Prostate gland (tissue), 2 donors: ENCODE data around the gene AMDHD2. TPM values are rescaled to one million over a fixed set of nuclear protein-coding genes. Genes with fewer than 3 reads are reported as not detected.

Experiments
- DNase-seq: peaks from one replicate; pipeline ENCODE4 v3.0.0-alpha.2; 2019; ENCODE audit warnings: low spot score
- H3K27ac ChIP-seq, 2 donors: fragments of 200-600 bp; sonication (generic); 2 replicates each; pipeline ENCODE4 v1.5.1; 2017 to 2019
- H3K27me3 ChIP-seq: fragments of 200-600 bp; sonication (generic); replicated peaks from 2 replicates; pipeline ENCODE4 v1.5.1; 2019; ENCODE audit not compliant: insufficient read depth
- H3K36me3 ChIP-seq, 2 donors: fragments of 200-600 bp; sonication (generic); 1 replicate in 1 of 2; 2 replicates in 1 of 2; pipeline versions ENCODE4 v1.5.1 to v1.8.1; 2017 to 2019
- H3K4me1 ChIP-seq: fragments of 200-600 bp; sonication (generic); replicated peaks from 2 replicates; pipeline ENCODE4 v1.5.1; 2019
- H3K4me3 ChIP-seq, 2 donors: fragments of 200-600 bp; sonication (generic); 2 replicates each; pipeline ENCODE4 v1.5.1; 2017 to 2019
- H3K9me3 ChIP-seq: fragments of 200-600 bp; sonication (generic); 2 replicates; pipeline ENCODE4 v1.5.1; 2017
- CTCF ChIP-seq, 4 experiments: fragments of 200-600 bp in 2 of 4; fragments of 450-650 bp in 2 of 4; sonication (generic) in 2 of 4; IDR thresholded peaks; 1 replicate in 3 of 4; 2 replicates in 1 of 4; pipeline ENCODE4 v1.5.1; 2016 to 2019; ENCODE audit warnings: antibody characterized with exemption in 4 of 4, mild to moderate bottlenecking in 2 of 4, moderate library complexity in 2 of 4
- POLR2A ChIP-seq: fragments of 450-650 bp; IDR thresholded peaks from one replicate; pipeline ENCODE4 v1.6.1; 2016; ENCODE audit warnings: antibody characterized with exemption, mild to moderate bottlenecking
- POLR2AphosphoS5 ChIP-seq: sonication (generic); formaldehyde crosslinking; IDR thresholded peaks from one replicate; pipeline ENCODE4 v1.6.1; 2017; ENCODE audit warnings: antibody characterized with exemption
- WGBS: methylation state at CpG from one replicate; pipeline ENCODE4 v1.1.5; 2018; 5-methylcytosine and 5-hydroxymethylcytosine counted together
- intact Hi-C: fragments of 100-400 bp; cut with DNase I; formaldehyde crosslinking; loops from one replicate; pipeline ENCODE4 v1.14.2; 2022
- total RNA-seq, 2 donors: library from RNA; depleted of rRNA; stranded (reverse); fragments of >200 nt; gene quantifications; one replicate each; pipeline ENCODE4 v1.1.0, GENCODE V29; 2016

The AMDHD2 gene
- total RNA-seq, 2 donors from 2014 or later = 41.4 to 78.1 TPM

- TF ChIP-seq POLR2A (no peak), POLR2AphosphoS5 (no peak), CTCF (IDR thresholded peaks at IDR 0.05) (no peak)
- DNase-seq = no peak
- H3K4me1 ChIP-seq = peaks cover 13% of the 10 kb centered on the region
- no peaks in the 10 kb centered on the region for H3K36me3 ChIP-seq
- H3K27ac ChIP-seq = peak overlapping the region in 1 of 2 donors; percentile 68
- WGBS = 42% methylated on average over 21 of the region's 21 CpGs
- H3K4me3 ChIP-seq = no peak overlapping the region
- no peaks in the 10 kb centered on the region for H3K27me3 ChIP-seq
- intact Hi-C loops = loop anchor here (5.0 kb wide), 1 partner anchor 70 kb away; the partner anchor contains the start of gene CCNF
- no peaks in the 10 kb centered on the region for H3K9me3 ChIP-seq
Measured at GRCh38 chr16:2497116-2497630, 23.0 kb upstream of the AMDHD2 start.

- H3K27ac ChIP-seq = peak overlapping the region; percentile 60 to 68
- H3K9me3 ChIP-seq = no peaks in the 10 kb centered on the region
- DNase-seq = no peak
- TF ChIP-seq CTCF (IDR thresholded peaks at IDR 0.05) (no peak), POLR2AphosphoS5 (no peak), POLR2A (no peak)
- H3K4me3 ChIP-seq = no peak overlapping the region
- H3K27me3 ChIP-seq = no peaks in the 10 kb centered on the region
- WGBS = 68% methylated on average over 24 of the region's 26 CpGs
- intact Hi-C loops = loop anchor here (5.0 kb wide), 1 partner anchor 71 kb away; the partner anchor contains the start of gene CCNF
- no peaks in the 10 kb centered on the region for H3K36me3 ChIP-seq
- peaks cover 13% of the 10 kb centered on the region for H3K4me1 ChIP-seq
Measured at GRCh38 chr16:2497695-2498484, 22.3 kb upstream of the AMDHD2 start.

GRCh38 chr16:2498531-2499253 lies 21.5 kb upstream of the AMDHD2 start:
- Histone ChIP-seq H3K27me3 (no peaks in the 10 kb centered on the region), H3K27ac (peak overlapping the region; percentile 60 to 68), H3K4me1 (peaks cover 13% of the 10 kb centered on the region), H3K36me3 (no peaks in the 10 kb centered on the region), H3K9me3 (no peaks in the 10 kb centered on the region), H3K4me3 (no peak overlapping the region)
- WGBS = 57% methylated on average over 14 of the region's 15 CpGs
- peak; percentile 85 for DNase-seq
- intact Hi-C loops = loop anchor here (5.0 kb wide), 1 partner anchor 71 kb away; the partner anchor contains the start of gene CCNF
- TF ChIP-seq POLR2AphosphoS5 (peak; percentile 86), CTCF (IDR thresholded peaks at IDR 0.05) (peak in 1 of 4 experiments; percentile 31), POLR2A (no peak)

- peaks cover 13% of the 10 kb centered on the region for H3K4me1 ChIP-seq
Measured at GRCh38 chr16:2499454-2499853, 20.7 kb upstream of the AMDHD2 start.

More at GRCh38 chr16:2499454-2499853, 20.7 kb upstream of the AMDHD2 start:
- Histone ChIP-seq H3K4me3 (no peak overlapping the region), H3K27ac (peak overlapping the region; percentile 60 to 68), H3K9me3 (no peaks in the 10 kb centered on the region), H3K36me3 (no peaks in the 10 kb centered on the region), H3K27me3 (no peaks in the 10 kb centered on the region)
- DNase-seq = no peak
- WGBS = 82% methylated on average over 5 of the region's 6 CpGs
- intact Hi-C loops = loop anchor here (5.0 kb wide), 1 partner anchor 72 kb away; the partner anchor contains the start of gene CCNF
- TF ChIP-seq POLR2A (no peak), CTCF (IDR thresholded peaks at IDR 0.05) (no peak), POLR2AphosphoS5 (no peak)
